ENCODE results near the gene ARL5C. TPM values are rescaled to one million over a fixed set of nuclear protein-coding genes. Genes with fewer than 3 reads are reported as not detected.

ARL5C gene
- total RNA-seq, 1 experiment from 2014 or later, result not detected

DNA sequence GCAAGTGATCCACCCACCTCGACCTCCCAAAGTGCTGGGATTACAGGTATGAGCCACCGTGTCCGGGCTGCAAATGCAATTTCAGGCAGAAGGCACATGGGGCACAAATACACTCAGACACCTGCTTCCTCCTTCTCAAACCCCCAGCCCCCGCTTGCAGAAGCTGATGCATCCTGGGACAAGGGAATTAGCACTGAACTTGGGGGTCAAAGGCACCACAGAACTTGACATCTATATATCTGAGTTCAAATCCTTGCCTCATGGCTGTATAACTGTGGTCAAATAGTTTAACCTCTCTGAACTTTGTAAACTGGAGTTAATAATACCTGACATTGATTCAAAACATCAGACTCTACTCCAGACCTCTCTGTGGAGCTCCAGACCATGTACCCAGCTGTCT is 4.1 kb upstream of the ARL5C start (continued):
- TF ChIP-seq ZNF425 (CRISPR knock-in tag; conservative IDR thresholded peaks at IDR 0.05), result no peak
- TF ChIP-seq OVOL2 (CRISPR knock-in tag; IDR thresholded peaks at IDR 0.05; ENCODE audit: borderline replicate concordance), result no peak
- no peak for TF ChIP-seq ZNF317 (CRISPR knock-in tag; IDR thresholded peaks at IDR 0.05; ENCODE audit: borderline replicate concordance, low read depth)
- no peak for TF ChIP-seq ETV6 (CRISPR knock-in tag; IDR thresholded peaks at IDR 0.05)
- TF ChIP-seq SMAD4 (CRISPR knock-in tag; IDR thresholded peaks at IDR 0.05), result no peak
- TF ChIP-seq, protein P1, sequence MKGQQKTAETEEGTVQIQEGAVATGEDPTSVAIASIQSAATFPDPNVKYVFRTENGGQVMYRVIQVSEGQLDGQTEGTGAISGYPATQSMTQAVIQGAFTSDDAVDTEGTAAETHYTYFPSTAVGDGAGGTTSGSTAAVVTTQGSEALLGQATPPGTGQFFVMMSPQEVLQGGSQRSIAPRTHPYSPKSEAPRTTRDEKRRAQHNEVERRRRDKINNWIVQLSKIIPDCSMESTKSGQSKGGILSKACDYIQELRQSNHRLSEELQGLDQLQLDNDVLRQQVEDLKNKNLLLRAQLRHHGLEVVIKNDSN (CRISPR knock-in tag; IDR thresholded peaks at IDR 0.05), result no peak
- TF ChIP-seq ATF3 (CRISPR knock-in tag; conservative IDR thresholded peaks at IDR 0.05), result no peak

DNA sequence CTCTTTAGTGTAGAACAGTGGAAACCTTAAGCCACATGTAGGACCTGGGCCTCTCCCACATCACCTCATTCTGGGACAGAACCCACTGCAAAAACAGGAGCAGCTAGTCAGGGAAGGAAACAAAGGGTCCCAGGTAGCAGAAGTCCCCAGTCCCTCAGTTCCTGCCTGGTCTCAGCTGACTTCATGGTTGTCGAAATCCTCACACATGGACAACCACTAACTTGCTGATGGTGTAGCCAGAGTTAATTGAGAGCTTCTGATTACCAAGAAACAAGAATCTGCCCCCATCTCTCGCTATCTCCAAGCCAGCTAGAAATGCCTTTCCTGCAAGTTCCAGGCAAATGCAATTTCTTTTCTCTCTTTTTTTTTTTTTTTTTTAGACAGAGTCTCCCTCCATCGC is 3.6 kb upstream of the ARL5C start:
- Mint-ChIP-seq H3K4me3 (no peak overlapping the region), H3K9me3 (peaks cover 9% of the 10 kb centered on the region), H3K36me3 (peaks cover 6% of the 10 kb centered on the region), H3K27ac (no peak overlapping the region), H3K27me3 (ENCODE audit: low read depth) (peaks cover 54% of the 10 kb centered on the region), H3K4me1 (peaks cover 36% of the 10 kb centered on the region)
- ChIA-PET CTCF (interaction anchor here (0.5 to 3.4 kb wide), 6 partner anchors 18 to 186 kb away, joined by 3 to 11 read pairs (median 4); partner anchors contain the start of genes PLXDC1 and STAC2), POLR2A (interaction anchor here (0.6 kb wide), 1 partner anchor 762 kb away, joined by 8 read pairs; no protein-coding TSS in a partner anchor)
- ATAC-seq (no peak), DNase-seq (ENCODE audit: low spot score) (no peak)
- no peak for TF ChIP-seq JAZF1 (CRISPR knock-in tag; IDR thresholded peaks at IDR 0.05)
- TF ChIP-seq, protein P2, sequence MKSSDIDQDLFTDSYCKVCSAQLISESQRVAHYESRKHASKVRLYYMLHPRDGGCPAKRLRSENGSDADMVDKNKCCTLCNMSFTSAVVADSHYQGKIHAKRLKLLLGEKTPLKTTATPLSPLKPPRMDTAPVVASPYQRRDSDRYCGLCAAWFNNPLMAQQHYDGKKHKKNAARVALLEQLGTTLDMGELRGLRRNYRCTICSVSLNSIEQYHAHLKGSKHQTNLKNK (CRISPR knock-in tag; IDR thresholded peaks at IDR 0.05), result no peak
- no peak for TF ChIP-seq ATF2 (CRISPR knock-in tag; IDR thresholded peaks at IDR 0.05; ENCODE audit: borderline replicate concordance, low read depth)
- TF ChIP-seq RORB (CRISPR knock-in tag; IDR thresholded peaks at IDR 0.05), result no peak
- TF ChIP-seq, protein P3, sequence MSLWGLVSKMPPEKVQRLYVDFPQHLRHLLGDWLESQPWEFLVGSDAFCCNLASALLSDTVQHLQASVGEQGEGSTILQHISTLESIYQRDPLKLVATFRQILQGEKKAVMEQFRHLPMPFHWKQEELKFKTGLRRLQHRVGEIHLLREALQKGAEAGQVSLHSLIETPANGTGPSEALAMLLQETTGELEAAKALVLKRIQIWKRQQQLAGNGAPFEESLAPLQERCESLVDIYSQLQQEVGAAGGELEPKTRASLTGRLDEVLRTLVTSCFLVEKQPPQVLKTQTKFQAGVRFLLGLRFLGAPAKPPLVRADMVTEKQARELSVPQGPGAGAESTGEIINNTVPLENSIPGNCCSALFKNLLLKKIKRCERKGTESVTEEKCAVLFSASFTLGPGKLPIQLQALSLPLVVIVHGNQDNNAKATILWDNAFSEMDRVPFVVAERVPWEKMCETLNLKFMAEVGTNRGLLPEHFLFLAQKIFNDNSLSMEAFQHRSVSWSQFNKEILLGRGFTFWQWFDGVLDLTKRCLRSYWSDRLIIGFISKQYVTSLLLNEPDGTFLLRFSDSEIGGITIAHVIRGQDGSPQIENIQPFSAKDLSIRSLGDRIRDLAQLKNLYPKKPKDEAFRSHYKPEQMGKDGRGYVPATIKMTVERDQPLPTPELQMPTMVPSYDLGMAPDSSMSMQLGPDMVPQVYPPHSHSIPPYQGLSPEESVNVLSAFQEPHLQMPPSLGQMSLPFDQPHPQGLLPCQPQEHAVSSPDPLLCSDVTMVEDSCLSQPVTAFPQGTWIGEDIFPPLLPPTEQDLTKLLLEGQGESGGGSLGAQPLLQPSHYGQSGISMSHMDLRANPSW (CRISPR knock-in tag; conservative IDR thresholded peaks at IDR 0.05; ENCODE audit: low read depth), result no peak
- TF ChIP-seq NR2C2 (CRISPR knock-in tag; IDR thresholded peaks at IDR 0.05), result no peak
- TF ChIP-seq ZNF671 (CRISPR knock-in tag; IDR thresholded peaks at IDR 0.05), result no peak
- no peak for TF ChIP-seq ZNF416 (CRISPR knock-in tag; IDR thresholded peaks at IDR 0.05)
- no peak for TF ChIP-seq PRDM15 (CRISPR knock-in tag; IDR thresholded peaks at IDR 0.05)

Measured in WTC11 (cell line).